ENCODE measurements around the gene SHLD1.
"Not testable (repeated sequence)": the region's sequence is repeated elsewhere in the genome, so short reads cannot be mapped to it uniquely, and the experiment has no call there.

The SHLD1 gene

GRCh38 chr20:5735845-5736510, 14.2 kb upstream of the SHLD1 start:
- DNase-seq (ENCODE audit: low spot score) = no peak

- no peak for DNase-seq (ENCODE audit: low spot score)
These were observed 12.6 kb upstream of the SHLD1 start for GRCh38 chr20:5737619-5737953.

GRCh38 chr20:5737966-5738365, 12.2 kb upstream of the SHLD1 start:
- DNase-seq (ENCODE audit: low spot score) = no peak

GRCh38 chr20:5740643-5741042, 9.6 kb upstream of the SHLD1 start:
- not testable (repeated sequence) for DNase-seq (ENCODE audit: low spot score)

- no peak for DNase-seq (ENCODE audit: low spot score)
These were observed 9.1 kb upstream of the SHLD1 start for GRCh38 chr20:5741089-5741488.

GRCh38 chr20:5742041-5742440, 8.2 kb upstream of the SHLD1 start:
- DNase-seq (ENCODE audit: low spot score) = no peak

GRCh38 chr20:5745416-5746030, 4.7 kb upstream of the SHLD1 start:
- no peak for DNase-seq (ENCODE audit: low spot score)

GRCh38 chr20:5746064-5746463, 4.1 kb upstream of the SHLD1 start:
- no peak for DNase-seq (ENCODE audit: low spot score)

GRCh38 chr20:5748246-5748645, 2.0 kb upstream of the SHLD1 start:
- DNase-seq (ENCODE audit: low spot score) = no peak

GRCh38 chr20:5749512-5749951, 669 bp upstream of the SHLD1 start:
- DNase-seq (ENCODE audit: low spot score) = not testable (repeated sequence)

GRCh38 chr20:5751856-5752255, 1.7 kb downstream of the SHLD1 start:
- no peak for DNase-seq (ENCODE audit: low spot score)

GRCh38 chr20:5753814-5754213, 3.6 kb downstream of the SHLD1 start:
- DNase-seq (ENCODE audit: low spot score) = no peak

GRCh38 chr20:5757949-5758348, 7.7 kb downstream of the SHLD1 start:
- no peak for DNase-seq (ENCODE audit: low spot score)

- DNase-seq (ENCODE audit: low spot score) = no peak
These were observed 16.0 kb downstream of the SHLD1 start for GRCh38 chr20:5766085-5766764.

GRCh38 chr20:5767493-5768098, 17.4 kb downstream of the SHLD1 start:
- DNase-seq (ENCODE audit: low spot score) = no peak

GRCh38 chr20:5770231-5770986, 20.2 kb downstream of the SHLD1 start:
- no peak for DNase-seq (ENCODE audit: low spot score)

- no peak for DNase-seq (ENCODE audit: low spot score)
These were observed 20.8 kb downstream of the SHLD1 start for GRCh38 chr20:5770987-5771318.

GRCh38 chr20:5772704-5773103, 22.5 kb downstream of the SHLD1 start:
- DNase-seq (ENCODE audit: low spot score) = no peak

- no peak for DNase-seq (ENCODE audit: low spot score)
These were observed 23.4 kb downstream of the SHLD1 start for GRCh38 chr20:5773589-5773988.

- no peak for DNase-seq (ENCODE audit: low spot score)
These were observed 25.9 kb downstream of the SHLD1 start for GRCh38 chr20:5776077-5776476.

- no peak for DNase-seq (ENCODE audit: low spot score)
These were observed 29.1 kb downstream of the SHLD1 start for GRCh38 chr20:5779071-5779900.

- peak; percentile 39 for DNase-seq (ENCODE audit: low spot score)
These were observed 30.6 kb downstream of the SHLD1 start for GRCh38 chr20:5780846-5781217.

Data from activated CD4-positive, alpha-beta T cell treated with anti-CD3 and anti-CD28 coated beads, Interleukin-2, Interleukin-4, amounts not matched to agents 100 ng/mL and 50 ng/mL, durations not matched to agents 16 hours and 8 hours (primary cell).